GM12878 (cell line): Measurements from ENCODE around the gene PTPRN2. TPM values are rescaled to one million over a fixed set of nuclear protein-coding genes. Genes with fewer than 3 reads are reported as not detected.

Experiments used
- ATAC-seq: fragments of 200-7000 bp; cut with Tn5 transposase; 3 replicates; pipeline ENCODE4 v1.9.1; 2020; ENCODE audit warnings: mild to moderate bottlenecking, moderate library complexity
- BruUV-seq: library from RNA; stranded (reverse); fragments of 400-500 nt; replicated peaks from 2 replicates; lab custom pipeline; 2021; lab: Mats Ljungman, UMichigan
- CTCF ChIA-PET: fragments of 300-600 bp; sonication (Branson Sonifier 250); formaldehyde crosslinking; extraction: SDS; loops from one replicate; lab custom pipeline; 2021; ENCODE audit warnings: inconsistent platforms; lab: Yijun Ruan, JAX
- POLR2A ChIA-PET: fragments of 350-600 bp; formaldehyde crosslinking; extraction: SDS; loops from one replicate; lab custom pipeline; 2021; ENCODE audit warnings: inconsistent platforms; lab: Charles Lee
- RAD21 ChIA-PET: fragments of 300-600 bp; sonication (Branson Sonifier 250); formaldehyde crosslinking; loops from one replicate; lab custom pipeline; 2023; ENCODE audit warnings: antibody characterized with exemption; ENCODE audit not compliant: unreplicated experiment; lab: Charles Lee
- SMC1A ChIA-PET: fragments of 300-600 bp; sonication (Branson Sonifier 250); formaldehyde crosslinking; loops from one replicate; lab custom pipeline; 2023; ENCODE audit not compliant: unreplicated experiment, uncharacterized antibody; lab: Charles Lee
- DNase-seq: peaks from one replicate; pipeline ENCODE4 v3.0.0-alpha.2; 2011; ENCODE audit warnings: low read depth, low spot score
- FAIRE-seq: peaks from 3 replicates; lab custom pipeline; 2011; peaks lifted over from hg19 to GRCh38; lab: Jason Lieb, UNC
- H2AFZ ChIP-seq: 2 replicates; pipeline ENCODE4 v1.6.0; 2011; ENCODE audit warnings: low read depth, low read length, control low read depth; ENCODE audit not compliant: control insufficient read depth
- H3K27ac ChIP-seq: 2 replicates; pipeline ENCODE4 v1.5.1; 2011; ENCODE audit warnings: control low read depth; ENCODE audit not compliant: control insufficient read depth, insufficient read depth
- H3K27me3 ChIP-seq, 2 experiments: replicated peaks in 1 of 2; 2 replicates each; pipeline versions ENCODE4 v1.6.0 to v1.6.1; 2011; ENCODE audit warnings: low read length in 1 of 2; ENCODE audit not compliant: control insufficient read depth in 2 of 2, insufficient read depth in 2 of 2
- H3K36me3 ChIP-seq, 2 experiments: 2 replicates each; pipeline ENCODE4 v1.5.1; 2011; ENCODE audit warnings: low read length in 1 of 2; ENCODE audit not compliant: control insufficient read depth in 2 of 2, insufficient read depth in 2 of 2
- H3K4me1 ChIP-seq: 2 replicates; pipeline ENCODE4 v1.6.1; 2011; ENCODE audit warnings: mild to moderate bottlenecking, low read length, moderate library complexity, mixed read lengths; ENCODE audit not compliant: control insufficient read depth, insufficient read depth
- H3K4me2 ChIP-seq: 2 replicates; pipeline ENCODE4 v1.6.0; 2011; ENCODE audit warnings: control low read depth; ENCODE audit not compliant: control insufficient read depth, insufficient read depth
- H3K4me3 ChIP-seq: fragments of 200-600 bp; sonication (generic); 2 replicates; pipeline ENCODE4 v1.5.1; 2016
- H3K79me2 ChIP-seq: 2 replicates; pipeline ENCODE4 v1.6.0; 2011; ENCODE audit warnings: low read length; ENCODE audit not compliant: control insufficient read depth, insufficient read depth
- H3K9ac ChIP-seq: 2 replicates; pipeline ENCODE4 v1.8.0; 2011; ENCODE audit warnings: low read length, control low read depth, mixed read lengths; ENCODE audit not compliant: control insufficient read depth, insufficient read depth
- H3K9me3 ChIP-seq: replicated peaks from 3 replicates; pipeline ENCODE4 v1.5.1; 2011; ENCODE audit warnings: mild to moderate bottlenecking, low read length; ENCODE audit not compliant: control insufficient read depth, insufficient read depth
- H4K20me1 ChIP-seq: 2 replicates; pipeline ENCODE4 v1.6.0; 2011; ENCODE audit not compliant: control insufficient read depth, insufficient read depth
- BCLAF1 ChIP-seq: fragments of 450-650 bp; IDR thresholded peaks from 2 replicates; pipeline ENCODE4 v1.6.1; 2017; ENCODE audit warnings: antibody characterized with exemption, mild to moderate bottlenecking, moderate library complexity
- CUX1 ChIP-seq: IDR thresholded peaks from 2 replicates; pipeline ENCODE4 v1.6.1; 2012; ENCODE audit warnings: improper control_type of control experiment, low read depth, low read length; ENCODE audit not compliant: insufficient replicate concordance
- EGR1 ChIP-seq, 2 experiments: IDR thresholded peaks; 1 replicate in 1 of 2; 2 replicates in 1 of 2; pipeline ENCODE4 v1.6.1; 2011 to 2012; ENCODE audit warnings: low read depth in 2 of 2, low read length in 2 of 2, borderline replicate concordance in 1 of 2, mild to moderate bottlenecking in 1 of 2, moderate library complexity in 1 of 2
- ESRRA ChIP-seq: IDR thresholded peaks from 2 replicates; pipeline ENCODE4 v1.6.1; 2012; ENCODE audit warnings: mild to moderate bottlenecking, low read length, improper control_type of control experiment
- FOXK2 ChIP-seq: fragments of 450-650 bp; IDR thresholded peaks from 2 replicates; pipeline ENCODE4 v1.6.1; 2017; ENCODE audit warnings: mild to moderate bottlenecking, moderate library complexity
- NR2C1 ChIP-seq: fragments of 450-650 bp; IDR thresholded peaks from 2 replicates; pipeline ENCODE4 v1.6.1; 2017; ENCODE audit warnings: antibody characterized with exemption, mild to moderate bottlenecking, moderate library complexity
- SMARCA5 ChIP-seq: fragments of 450-650 bp; IDR thresholded peaks from 2 replicates; pipeline ENCODE4 v1.6.1; 2017; ENCODE audit warnings: mild to moderate bottlenecking
- SMC3 ChIP-seq: IDR thresholded peaks from 2 replicates; pipeline ENCODE4 v1.6.1; 2011; ENCODE audit warnings: low read length, improper control_type of control experiment, borderline replicate concordance
- WGBS: methylation state at CpG from one replicate; pipeline ENCODE4 v1.1.6; 2016; ENCODE audit warnings: low lambda C conversion rate; ENCODE audit not compliant: insufficient replicate concordance, insufficient coverage; ENCODE audit errors: missing lambda C conversion rate; 5-methylcytosine and 5-hydroxymethylcytosine counted together
- in situ Hi-C: fragments of 300-500 bp; cut with MboI; formaldehyde crosslinking; loops from 9 replicates; pipeline ENCODE4 v1.14.3; 2018; ENCODE audit warnings: mixed read lengths
- intact Hi-C: fragments of 100-400 bp; cut with micrococcal nuclease; formaldehyde crosslinking; loops from one replicate; pipeline ENCODE4 v1.14.2; 2022; ENCODE audit not compliant: unreplicated experiment
- polyA plus RNA-seq, 11 experiments: library from polyadenylated mRNA; depleted of rRNA in 4 of 11; unstranded in 6 of 11; stranded (reverse) in 5 of 11; fragments of >200 nt; fragmentation: Nextera tagmentation in 4 of 11; fragmentation: Illumina TruSeq in 1 of 11; extraction: Ambion mirVana in 4 of 11; extraction: Trizol in 1 of 11; gene quantifications; 1 replicate in 1 of 11; 2 replicates in 10 of 11; pipeline versions ENCODE4 v1.2.1 to v1.2.3, GENCODE V29; 2011 to 2016; ENCODE audit warnings: inconsistent platforms in 2 of 11, missing spikeins in 2 of 11, low read depth in 1 of 11
- total RNA-seq, 4 experiments: library from RNA; depleted of rRNA in 3 of 4; stranded (reverse); fragments of >200 nt in 3 of 4; fragmentation: Illumina TruSeq in 1 of 4; extraction: Trizol in 1 of 4; gene quantifications; 2 replicates each; pipeline versions ENCODE4 v1.2.1 to v1.2.3, GENCODE V29; 2013 to 2021

The PTPRN2 gene
- total and polyA plus RNA-seq, 10 of the 15 experiments (the other 5 are each of a cell fraction or from before 2014, with no cell fraction given), result 5.4 TPM; not detected in 9

- in situ Hi-C loops (no loop called here), intact Hi-C loops (no loop called here)
- DNase-seq, result no peak
- H4K20me1 ChIP-seq, result no peaks in the 10 kb centered on the region
- ATAC-seq, result no peak
- no peaks in the 10 kb centered on the region for H3K27me3 ChIP-seq
- H3K9me3 ChIP-seq, result no peaks in the 10 kb centered on the region; the same call in 2 of the 3 replicates
- SMC1A ChIA-PET, result no interaction called here
- H3K9ac ChIP-seq, result no peak overlapping the region
- no peak for FAIRE-seq
- H3K4me3 ChIP-seq, result no peak overlapping the region
- POLR2A ChIA-PET, result no interaction called here
- CTCF ChIA-PET, result no interaction called here
- H3K27ac ChIP-seq, result no peak overlapping the region
- RAD21 ChIA-PET, result no interaction called here
- no peaks in the 10 kb centered on the region for H3K4me1 ChIP-seq
- H3K4me2 ChIP-seq, result no peak overlapping the region
- no peaks in the 10 kb centered on the region for H3K79me2 ChIP-seq
- BruUV-seq, result no TSS peak
- 19% methylated on average over 27 of the region's 27 CpGs for WGBS
- TF ChIP-seq FOXK2, result no peak
- no peak for TF ChIP-seq NR2C1
- TF ChIP-seq BCLAF1, result no peak
- TF ChIP-seq SMC3, result no peak
- TF ChIP-seq CUX1, result no peak
- TF ChIP-seq ESRRA, result no peak
- no peak for TF ChIP-seq SMARCA5
- no peak for TF ChIP-seq EGR1 (IDR thresholded peaks at IDR 0.05; ENCODE audit: borderline replicate concordance in 1 of 2, low read depth in 2 of 2, low read length in 2 of 2)
- H2AFZ ChIP-seq, result no peak overlapping the region
- H3K36me3 ChIP-seq, result no peaks in the 10 kb centered on the region
Measured at GRCh38 chr7:157784041-157784835, 803.4 kb downstream of the PTPRN2 start.
